Fibroblast of mammary gland (primary cell): ENCODE measurements around the gene SH3TC2.

Source experiments
- DNase-seq: peaks from one replicate; pipeline ENCODE4 v3.0.0-alpha.2; 2010; ENCODE audit warnings: low read depth
- H3K4me3 ChIP-seq: 2 replicates; pipeline ENCODE4 v1.5.1; 2011; ENCODE audit warnings: low read depth, mild to moderate bottlenecking, low read length, moderate library complexity; ENCODE audit not compliant: control insufficient read depth
- CTCF ChIP-seq: conservative IDR thresholded peaks from 2 replicates; pipeline ENCODE4 v1.5.1; 2011; ENCODE audit warnings: low read depth, low read length, inconsistent platforms; ENCODE audit not compliant: control insufficient read depth, insufficient read depth

SH3TC2 gene

GRCh38 chr5:149049371-149049781 is 13.5 kb downstream of the SH3TC2 start:
- H3K4me3 ChIP-seq: no peak overlapping the region
- no peak for TF ChIP-seq CTCF
- DNase-seq: no peak

GRCh38 chr5:149048811-149049210 is 14.1 kb downstream of the SH3TC2 start:
- no peak for TF ChIP-seq CTCF
- no peak overlapping the region for H3K4me3 ChIP-seq
- DNase-seq: no peak

GRCh38 chr5:149047462-149047861 is 15.4 kb downstream of the SH3TC2 start:
- no peak overlapping the region for H3K4me3 ChIP-seq
- no peak for TF ChIP-seq CTCF
- DNase-seq: no peak

GRCh38 chr5:149046196-149046829 is 16.5 kb downstream of the SH3TC2 start:
- no peak overlapping the region for H3K4me3 ChIP-seq
- DNase-seq: no peak
- no peak for TF ChIP-seq CTCF

- H3K4me3 ChIP-seq: no peak overlapping the region
- TF ChIP-seq CTCF: no peak
- DNase-seq: no peak
Observed at GRCh38 chr5:149045089-149045460, 17.8 kb downstream of the SH3TC2 start.

GRCh38 chr5:149044453-149045088 is 18.3 kb downstream of the SH3TC2 start:
- DNase-seq: no peak
- TF ChIP-seq CTCF: no peak

More at GRCh38 chr5:149044453-149045088, 18.3 kb downstream of the SH3TC2 start:
- H3K4me3 ChIP-seq: no peak overlapping the region
